PC-9 (cell line): ENCODE data around the gene TLCD3A. TPM values are rescaled to one million over a fixed set of nuclear protein-coding genes. Genes with fewer than 3 reads are reported as not detected.

Source experiments
- BruUV-seq: library from RNA; stranded (reverse); fragments of 400-500 nt; replicated peaks from 2 replicates; lab custom pipeline; 2021; lab: Mats Ljungman, UMichigan
- CTCF ChIA-PET: fragments of 300-600 bp; sonication (Branson Sonifier 250); formaldehyde crosslinking; loops from one replicate; lab custom pipeline; 2022; ENCODE audit warnings: antibody characterized with exemption; lab: Charles Lee
- POLR2A ChIA-PET: fragments of 300-600 bp; sonication (Branson Sonifier 250); formaldehyde crosslinking; loops from one replicate; lab custom pipeline; 2022; ENCODE audit warnings: antibody characterized with exemption; ENCODE audit not compliant: unreplicated experiment; lab: Charles Lee
- DNase-seq, 2 experiments: peaks; one replicate each; pipeline versions ENCODE4 v3.0.0 to v3.0.0-alpha.2; 2015 to 2022; ENCODE audit warnings: mixed read lengths in 1 of 2
- H2AFZ ChIP-seq: fragments of 200-600 bp; sonication (generic); 2 replicates; pipeline ENCODE4 v1.8.1; 2017; ENCODE audit warnings: antibody characterized with exemption
- H3F3A ChIP-seq: fragments of 200-600 bp; sonication (generic); 2 replicates; pipeline ENCODE4 v1.8.1; 2017; ENCODE audit warnings: antibody characterized with exemption, mild to moderate bottlenecking, low read depth; ENCODE audit not compliant: insufficient read depth
- H3K27ac ChIP-seq: fragments of 200-600 bp; sonication (generic); 2 replicates; pipeline ENCODE4 v1.6.1; 2016; ENCODE audit warnings: mixed run types
- H3K27me3 ChIP-seq: fragments of 200-600 bp; sonication (generic); 2 replicates; pipeline ENCODE4 v1.6.1; 2016; ENCODE audit warnings: low read depth, mixed run types; ENCODE audit not compliant: insufficient read depth
- H3K36me3 ChIP-seq: fragments of 200-600 bp; sonication (generic); 2 replicates; pipeline ENCODE4 v1.6.1; 2016; ENCODE audit warnings: low read depth, mixed run types
- H3K4me1 ChIP-seq: fragments of 200-600 bp; sonication (generic); replicated peaks from 2 replicates; pipeline ENCODE4 v1.6.1; 2016; ENCODE audit warnings: mixed run types; ENCODE audit not compliant: insufficient read depth
- H3K4me2 ChIP-seq: fragments of 200-600 bp; sonication (generic); 2 replicates; pipeline ENCODE4 v1.6.1; 2017; ENCODE audit warnings: mixed run types
- H3K4me3 ChIP-seq: fragments of 200-600 bp; sonication (generic); 2 replicates; pipeline ENCODE4 v1.6.1; 2016; ENCODE audit warnings: mixed run types
- H3K79me2 ChIP-seq: fragments of 200-600 bp; sonication (generic); 2 replicates; pipeline ENCODE4 v1.6.1; 2017; ENCODE audit warnings: low read depth, mixed run types
- H3K9me2 ChIP-seq: fragments of 200-600 bp; sonication (generic); 2 replicates; pipeline ENCODE4 v1.8.1; 2017; ENCODE audit warnings: mild to moderate bottlenecking; ENCODE audit not compliant: insufficient read depth
- H3K9me3 ChIP-seq: fragments of 200-600 bp; sonication (generic); 2 replicates; pipeline ENCODE4 v1.8.1; 2016; ENCODE audit warnings: low read depth; ENCODE audit not compliant: insufficient read depth
- H4K20me1 ChIP-seq: fragments of 200-600 bp; sonication (generic); 2 replicates; pipeline ENCODE4 v1.8.1; 2017; ENCODE audit not compliant: insufficient read depth
- EZH2 ChIP-seq: fragments of 200-600 bp; sonication (generic); IDR thresholded peaks from 2 replicates; pipeline ENCODE4 v1.8.0; 2017; ENCODE audit warnings: antibody characterized with exemption, low read depth
- intact Hi-C: fragments of 100-400 bp; cut with micrococcal nuclease; formaldehyde crosslinking; loops from one replicate; pipeline ENCODE4 v1.10.0; 2022; ENCODE audit not compliant: unreplicated experiment
- total RNA-seq: library from RNA; stranded (reverse); gene quantifications from 2 replicates; pipeline ENCODE4 v1.2.3, GENCODE V29; 2021
- TF ChIP-seq, protein P1 (sequence below): fragments of 200-600 bp; sonication (generic); conservative IDR thresholded peaks from 2 replicates; pipeline ENCODE4 v1.6.1; 2017; ENCODE audit warnings: mixed run types, antibody characterized with exemption, mild to moderate bottlenecking, moderate library complexity

TLCD3A gene
- total RNA-seq, 1 experiment from 2014 or later = 13.4 TPM

DNA sequence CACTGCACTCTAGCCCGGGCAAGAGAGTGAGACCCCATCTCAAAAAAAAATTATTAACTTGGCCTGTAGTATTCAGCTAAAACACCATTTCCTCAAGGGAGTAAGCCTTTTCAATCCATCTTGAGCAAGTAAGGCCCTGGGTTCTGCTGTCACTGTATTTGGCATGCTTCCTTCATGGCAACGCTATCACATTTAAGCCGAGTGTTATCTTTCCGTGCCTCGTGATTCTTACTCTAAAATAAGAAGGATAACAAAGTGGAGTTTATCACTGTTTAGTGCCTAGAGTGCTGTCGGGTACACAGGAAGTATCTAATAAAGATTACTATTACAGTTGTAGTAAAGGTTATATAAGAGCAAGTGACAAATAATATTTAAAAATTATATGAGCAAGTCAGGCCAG, 26.5 kb upstream of the TLCD3A start:
- no peaks in the 10 kb centered on the region for H3K9me2 ChIP-seq

DNA sequence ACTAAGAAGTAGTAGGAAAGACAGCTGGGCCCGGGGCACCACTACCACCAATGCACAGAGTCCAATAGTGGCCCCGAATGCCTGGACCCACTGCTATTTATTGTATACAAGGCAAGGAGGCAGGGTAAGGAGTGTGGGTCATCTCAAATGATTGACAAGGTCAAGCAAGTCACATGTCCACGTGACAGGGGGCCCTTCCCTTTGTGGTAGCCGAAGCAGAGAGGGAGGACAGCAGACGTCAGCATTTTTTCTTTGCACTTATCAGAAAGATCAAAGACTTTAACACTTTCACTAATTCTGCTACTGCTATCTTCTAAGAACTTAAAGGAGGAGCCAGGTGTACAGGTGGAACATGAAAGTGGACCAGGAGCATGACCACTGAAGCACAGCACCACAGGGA, 24.3 kb upstream of the TLCD3A start:
- H3F3A ChIP-seq = 0 out of 2 replicates have a peak, but pooled peaks cover 3% of the 10 kb centered on the region
- peaks cover 7% of the 10 kb centered on the region; the same call in 1 of the 2 replicates for H3K36me3 ChIP-seq
- H3K27me3 ChIP-seq = no peaks in the 10 kb centered on the region
- H4K20me1 ChIP-seq = peaks cover 44% of the 10 kb centered on the region
- no peaks in the 10 kb centered on the region for H3K9me3 ChIP-seq
- no peaks in the 10 kb centered on the region for H3K9me2 ChIP-seq
- POLR2A ChIA-PET = no interaction called here
- H3K79me2 ChIP-seq = peaks cover 23% of the 10 kb centered on the region
- BruUV-seq = no TSS peak
- no peak overlapping the region for H2AFZ ChIP-seq
- TF ChIP-seq, protein P1, sequence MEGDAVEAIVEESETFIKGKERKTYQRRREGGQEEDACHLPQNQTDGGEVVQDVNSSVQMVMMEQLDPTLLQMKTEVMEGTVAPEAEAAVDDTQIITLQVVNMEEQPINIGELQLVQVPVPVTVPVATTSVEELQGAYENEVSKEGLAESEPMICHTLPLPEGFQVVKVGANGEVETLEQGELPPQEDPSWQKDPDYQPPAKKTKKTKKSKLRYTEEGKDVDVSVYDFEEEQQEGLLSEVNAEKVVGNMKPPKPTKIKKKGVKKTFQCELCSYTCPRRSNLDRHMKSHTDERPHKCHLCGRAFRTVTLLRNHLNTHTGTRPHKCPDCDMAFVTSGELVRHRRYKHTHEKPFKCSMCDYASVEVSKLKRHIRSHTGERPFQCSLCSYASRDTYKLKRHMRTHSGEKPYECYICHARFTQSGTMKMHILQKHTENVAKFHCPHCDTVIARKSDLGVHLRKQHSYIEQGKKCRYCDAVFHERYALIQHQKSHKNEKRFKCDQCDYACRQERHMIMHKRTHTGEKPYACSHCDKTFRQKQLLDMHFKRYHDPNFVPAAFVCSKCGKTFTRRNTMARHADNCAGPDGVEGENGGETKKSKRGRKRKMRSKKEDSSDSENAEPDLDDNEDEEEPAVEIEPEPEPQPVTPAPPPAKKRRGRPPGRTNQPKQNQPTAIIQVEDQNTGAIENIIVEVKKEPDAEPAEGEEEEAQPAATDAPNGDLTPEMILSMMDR = no peak
- TF ChIP-seq EZH2 = no peak
- H3K27ac ChIP-seq = no peak overlapping the region
- DNase-seq = no peak
- H3K4me1 ChIP-seq = peaks cover 6% of the 10 kb centered on the region; the same call in 1 of the 2 replicates
- no peak overlapping the region for H3K4me2 ChIP-seq
- H3K4me3 ChIP-seq = no peak overlapping the region
- CTCF ChIA-PET = no interaction called here
- intact Hi-C loops = no loop called here

More for the DNA sequence above, 26.5 kb upstream of the TLCD3A start:
- no peaks in the 10 kb centered on the region for H3K4me1 ChIP-seq
- DNase-seq = no peak
- TF ChIP-seq EZH2 = no peak
- TF ChIP-seq, protein P1 = no peak
- ChIA-PET CTCF (interaction anchor here (0.6 kb wide), 1 partner anchor 61 kb away, joined by 3 read pairs; no protein-coding TSS in a partner anchor), POLR2A (no interaction called here)
- H3F3A ChIP-seq = 0 out of 2 replicates have a peak, but pooled peaks cover 3% of the 10 kb centered on the region
- no peak overlapping the region for H3K27ac ChIP-seq
- peaks cover under 1% of the 10 kb centered on the region; the same call in 1 of the 2 replicates for H3K79me2 ChIP-seq
- no peaks in the 10 kb centered on the region for H3K9me3 ChIP-seq
- no peak overlapping the region for H2AFZ ChIP-seq
- H3K27me3 ChIP-seq = no peaks in the 10 kb centered on the region
- H3K4me2 ChIP-seq = no peak overlapping the region
- peaks cover 7% of the 10 kb centered on the region; the same call in 1 of the 2 replicates for H3K36me3 ChIP-seq
- H3K4me3 ChIP-seq = no peak overlapping the region
- BruUV-seq = no TSS peak
- H4K20me1 ChIP-seq = peaks cover 30% of the 10 kb centered on the region
- intact Hi-C loops = no loop called here

DNA sequence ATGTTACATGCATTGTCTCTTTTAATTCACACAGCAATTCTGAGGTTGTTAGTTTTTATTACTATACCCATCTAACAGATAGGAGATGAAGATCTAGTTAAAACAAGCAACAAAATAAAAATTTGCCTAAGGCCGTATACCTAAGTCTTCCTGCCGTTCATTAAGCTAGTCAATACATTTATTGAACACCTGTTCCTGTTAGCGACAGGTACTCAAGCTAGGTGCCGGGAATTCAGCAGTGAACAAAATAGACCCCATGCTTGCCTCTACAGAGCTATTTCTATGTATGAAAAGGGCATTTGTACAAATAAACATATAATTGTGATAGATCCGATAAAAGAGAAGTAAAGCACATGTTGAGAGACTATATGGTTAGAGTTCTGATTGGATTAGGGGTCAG, 14.3 kb upstream of the TLCD3A start:
- no TSS peak for BruUV-seq
- peaks cover 21% of the 10 kb centered on the region for H3K4me1 ChIP-seq
- DNase-seq = no peak
- H3K27me3 ChIP-seq = no peaks in the 10 kb centered on the region
- H3F3A ChIP-seq = peaks cover 17% of the 10 kb centered on the region; the same call in 1 of the 2 replicates
- CTCF ChIA-PET = no interaction called here
- H3K27ac ChIP-seq = no peak overlapping the region
- H3K9me3 ChIP-seq = no peaks in the 10 kb centered on the region
- POLR2A ChIA-PET = interaction anchor here (0.5 to 0.7 kb wide), 2 partner anchors 11 to 216 kb away, joined by 5 read pairs; no protein-coding TSS in a partner anchor
- H3K36me3 ChIP-seq = no peaks in the 10 kb centered on the region
- TF ChIP-seq, protein P1 = no peak
- no peak for TF ChIP-seq EZH2
- H3K79me2 ChIP-seq = peaks cover 15% of the 10 kb centered on the region
- H3K4me2 ChIP-seq = no peak overlapping the region
- no peaks in the 10 kb centered on the region for H3K9me2 ChIP-seq
- no peak overlapping the region for H3K4me3 ChIP-seq
- H4K20me1 ChIP-seq = peaks cover 6% of the 10 kb centered on the region; the same call in 1 of the 2 replicates
- H2AFZ ChIP-seq = no peak overlapping the region
- intact Hi-C loops = no loop called here
